ENCODE data around the gene DUSP19.
"Not testable (repeated sequence)": the region's sequence is repeated elsewhere in the genome, so short reads cannot be mapped to it uniquely, and the experiment has no call there.

Gene DUSP19, protein sequence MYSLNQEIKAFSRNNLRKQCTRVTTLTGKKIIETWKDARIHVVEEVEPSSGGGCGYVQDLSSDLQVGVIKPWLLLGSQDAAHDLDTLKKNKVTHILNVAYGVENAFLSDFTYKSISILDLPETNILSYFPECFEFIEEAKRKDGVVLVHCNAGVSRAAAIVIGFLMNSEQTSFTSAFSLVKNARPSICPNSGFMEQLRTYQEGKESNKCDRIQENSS

DNA sequence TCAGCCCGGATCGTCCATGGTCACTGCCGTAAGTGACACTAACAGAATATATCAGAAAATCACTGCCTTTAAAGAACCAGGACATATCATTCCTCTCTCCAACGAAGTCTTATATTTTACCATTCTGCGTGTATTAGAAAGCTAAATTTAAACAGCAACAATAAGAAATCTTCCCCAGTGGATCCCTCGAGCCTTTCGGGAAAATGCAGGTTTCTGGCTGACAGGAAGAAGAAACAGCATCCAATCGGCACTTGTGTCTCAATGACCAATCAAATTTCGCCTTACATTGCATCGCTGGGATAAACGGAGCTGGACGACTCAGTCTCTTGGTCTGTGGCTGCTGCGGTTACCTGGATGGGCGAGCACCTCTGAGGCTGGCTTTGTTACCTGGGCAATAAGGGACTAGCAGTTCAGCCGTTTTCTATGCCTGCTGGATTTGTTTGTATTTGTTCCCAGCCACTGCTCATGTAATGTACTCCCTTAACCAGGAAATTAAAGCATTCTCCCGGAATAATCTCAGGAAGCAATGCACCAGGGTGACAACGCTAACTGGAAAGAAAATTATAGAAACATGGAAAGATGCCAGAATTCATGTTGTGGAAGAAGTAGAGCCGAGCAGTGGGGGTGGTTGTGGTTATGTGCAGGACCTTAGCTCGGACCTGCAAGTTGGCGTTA lies at the start of gene DUSP19:
DUSP19 (plus strand) TSS at position 284 of the 675 bp plus-strand sequence; CDS start at position 471, 187 bp downstream.
- peak; percentile 76 to 92 (median 90) for DNase-seq

DNA sequence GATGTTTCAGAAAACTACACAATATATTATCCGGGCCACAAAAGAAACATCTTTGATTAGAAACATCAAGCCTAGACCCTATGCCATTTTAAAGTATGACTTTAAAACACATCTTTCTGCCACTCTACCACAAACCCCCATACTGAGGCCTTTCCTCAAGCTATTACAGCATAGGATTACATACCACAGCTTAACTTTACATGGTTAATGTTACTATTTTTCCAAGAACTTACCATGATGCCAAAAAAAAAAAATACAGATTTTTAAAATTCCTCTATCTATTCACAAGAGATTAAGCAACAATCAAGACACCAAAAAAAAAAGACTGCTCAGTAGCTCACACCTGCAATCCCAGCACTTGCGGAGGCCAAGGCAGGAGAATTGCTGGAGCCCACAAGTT lies 49.3 kb upstream of the DUSP19 start:
- no peak for DNase-seq

DNA sequence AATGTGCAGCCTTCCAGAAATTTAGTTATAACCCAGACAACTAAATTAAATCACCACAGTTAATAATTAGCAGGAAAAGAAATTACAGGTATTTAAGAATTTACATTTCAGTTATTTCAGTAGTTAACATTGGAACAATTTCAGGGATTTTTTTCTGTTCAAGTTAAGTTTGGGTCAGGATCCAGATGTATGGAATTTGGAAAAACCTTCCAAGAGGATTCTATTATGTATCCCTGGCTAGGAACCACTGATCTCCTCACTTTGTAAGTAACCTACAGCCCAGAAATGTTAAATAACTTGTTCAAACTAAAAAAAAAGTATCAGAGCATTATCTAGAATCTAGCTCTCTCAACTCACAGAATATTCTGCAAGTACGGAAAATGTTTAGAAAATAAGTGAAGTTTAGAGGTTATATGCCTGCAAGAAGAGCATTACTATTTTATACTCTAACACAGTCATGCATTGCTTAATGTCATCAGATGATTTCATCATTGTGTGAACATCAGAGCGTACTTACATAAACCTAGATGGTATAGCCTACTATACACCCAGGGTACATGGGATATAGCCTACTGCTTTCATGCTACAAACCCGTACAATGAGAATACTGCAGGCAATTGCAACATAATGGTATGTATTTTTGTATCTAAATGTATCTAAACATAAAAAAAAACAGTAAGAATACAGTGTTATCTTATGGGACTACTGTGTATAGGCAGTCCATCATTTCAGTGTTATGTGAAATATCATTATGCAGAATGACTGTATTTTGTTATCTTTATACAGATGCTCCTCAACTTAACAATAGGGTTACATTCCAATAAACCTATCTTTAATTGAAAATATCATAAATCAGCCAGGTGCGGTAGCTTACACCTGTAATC lies 46.4 kb upstream of the DUSP19 start:
- DNase-seq = peak; percentile 18 to 62 (median 45)

DNA sequence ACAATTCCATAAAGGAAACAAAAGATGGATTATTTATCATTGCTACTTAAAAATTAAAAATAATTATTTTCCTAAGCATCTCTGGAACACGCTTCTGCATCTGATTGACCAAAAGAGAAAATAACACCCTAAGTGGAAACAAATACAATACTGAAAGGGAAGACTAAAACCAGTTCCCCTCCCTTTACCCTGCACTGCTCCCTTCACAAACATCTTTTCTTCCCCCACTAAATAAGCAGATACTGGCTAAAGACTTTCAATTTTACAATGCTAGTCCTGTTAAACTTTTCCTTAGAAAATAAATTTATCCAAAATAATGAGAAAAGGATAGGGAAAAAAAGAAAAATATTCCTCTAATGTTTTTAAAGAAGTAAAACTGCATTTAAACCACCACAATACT lies 44.6 kb upstream of the DUSP19 start:
- no peak for DNase-seq

DNA sequence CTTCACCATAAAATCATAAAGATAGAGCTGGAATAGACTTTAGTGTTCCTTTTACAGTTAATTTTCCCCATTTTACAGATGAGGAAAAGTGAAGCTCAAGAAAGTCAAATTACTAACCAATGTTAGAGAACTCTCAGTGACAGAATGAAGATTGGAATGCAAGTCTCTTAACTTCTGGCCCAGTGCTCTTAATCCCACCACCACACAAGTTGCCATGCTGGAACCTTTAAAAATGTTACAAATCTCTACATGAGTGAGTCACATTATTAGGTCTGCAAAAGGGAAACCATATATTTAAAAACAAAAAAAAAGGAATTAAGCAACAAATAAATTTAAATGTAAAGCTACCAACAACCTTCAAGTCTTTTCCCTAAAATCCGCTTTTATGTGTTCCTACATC lies 43.7 kb upstream of the DUSP19 start:
- no peak for DNase-seq

DNA sequence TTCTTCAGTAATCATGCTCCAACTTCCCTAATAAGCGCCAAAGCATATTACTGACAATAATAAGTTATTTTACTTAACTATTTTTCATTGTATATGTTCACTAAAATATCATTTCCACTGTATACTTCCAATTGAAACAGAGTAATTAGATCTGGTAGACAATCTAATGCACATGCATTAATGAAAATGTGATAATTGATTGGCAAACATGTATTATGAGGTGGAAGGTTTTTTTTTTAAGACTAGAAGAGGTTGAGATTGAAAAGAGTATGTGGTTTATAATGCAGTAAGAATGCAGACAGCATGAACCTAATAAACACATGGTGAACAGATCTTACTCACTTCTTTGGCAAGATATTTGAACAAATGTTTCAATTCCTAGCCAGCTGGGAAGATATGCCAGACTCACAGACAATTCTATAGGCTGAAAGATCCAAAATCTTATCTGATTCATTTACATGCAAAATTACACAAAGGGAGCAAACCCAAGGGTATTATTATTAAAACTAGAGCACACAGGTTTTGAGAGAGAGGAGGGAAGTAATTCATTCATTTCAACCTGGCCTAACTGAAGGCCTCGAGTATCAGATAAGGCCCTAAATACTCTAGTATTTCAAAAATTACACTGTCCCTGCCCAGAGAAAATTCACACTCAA lies 43.1 kb upstream of the DUSP19 start:
- DNase-seq = no peak

DNA sequence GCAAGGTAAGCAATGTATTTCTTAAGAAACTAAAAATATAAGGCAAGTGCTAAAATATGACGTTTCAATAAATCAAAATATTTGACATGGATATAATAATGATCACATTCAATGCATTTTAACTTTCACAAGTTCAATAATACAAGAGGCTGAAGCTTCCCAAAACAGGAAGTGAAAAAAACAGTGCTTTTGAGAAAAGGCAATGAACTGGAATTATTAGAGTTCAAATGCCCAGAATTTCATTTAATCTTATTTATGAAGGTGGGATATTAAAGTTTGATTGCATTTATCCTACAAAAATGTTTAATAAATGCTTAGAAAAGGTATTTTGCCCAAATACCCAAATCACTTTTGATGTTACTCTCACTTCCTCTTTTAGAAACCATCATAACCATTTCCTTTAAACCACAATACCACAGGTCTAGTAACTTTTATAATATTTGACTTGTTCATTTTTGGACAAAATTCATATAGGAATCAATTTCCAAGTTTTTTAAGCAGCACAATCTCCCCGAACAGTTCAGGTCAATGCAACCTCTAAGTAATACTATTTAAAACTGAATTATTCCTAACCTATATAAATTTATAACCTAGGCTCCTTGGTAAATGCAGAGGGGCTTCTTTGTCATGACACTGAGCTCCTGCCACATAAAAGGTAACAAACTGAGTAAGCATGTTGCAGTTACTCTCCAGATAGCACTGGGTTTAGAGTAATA lies 42.4 kb upstream of the DUSP19 start:
- DNase-seq = peak; percentile 0 to 34 (median 32)

DNA sequence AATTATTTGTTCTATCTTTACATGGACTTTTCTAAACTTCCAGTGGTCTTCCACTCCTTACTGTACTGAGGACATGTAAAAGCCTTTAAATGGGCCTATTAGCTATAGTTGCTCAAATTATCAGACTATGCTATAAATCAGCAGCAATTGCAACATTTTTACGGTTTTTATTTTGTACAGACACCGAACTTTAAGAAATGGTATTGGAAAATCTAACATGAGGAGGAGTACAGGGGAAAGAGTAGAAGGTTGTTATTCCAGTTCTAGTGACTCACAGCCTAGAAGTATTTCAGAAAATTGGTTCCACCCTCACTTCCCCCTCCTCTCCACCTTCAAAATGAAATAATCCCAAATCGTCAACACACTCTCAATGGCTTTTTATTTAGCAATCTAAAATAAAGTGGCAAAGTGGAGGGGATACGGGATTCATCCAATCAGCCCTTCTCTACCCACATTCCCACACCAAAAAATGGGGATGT lies 41.4 kb upstream of the DUSP19 start:
- peak in 2 of 3 donors; percentile 8 to 30 for DNase-seq

DNA sequence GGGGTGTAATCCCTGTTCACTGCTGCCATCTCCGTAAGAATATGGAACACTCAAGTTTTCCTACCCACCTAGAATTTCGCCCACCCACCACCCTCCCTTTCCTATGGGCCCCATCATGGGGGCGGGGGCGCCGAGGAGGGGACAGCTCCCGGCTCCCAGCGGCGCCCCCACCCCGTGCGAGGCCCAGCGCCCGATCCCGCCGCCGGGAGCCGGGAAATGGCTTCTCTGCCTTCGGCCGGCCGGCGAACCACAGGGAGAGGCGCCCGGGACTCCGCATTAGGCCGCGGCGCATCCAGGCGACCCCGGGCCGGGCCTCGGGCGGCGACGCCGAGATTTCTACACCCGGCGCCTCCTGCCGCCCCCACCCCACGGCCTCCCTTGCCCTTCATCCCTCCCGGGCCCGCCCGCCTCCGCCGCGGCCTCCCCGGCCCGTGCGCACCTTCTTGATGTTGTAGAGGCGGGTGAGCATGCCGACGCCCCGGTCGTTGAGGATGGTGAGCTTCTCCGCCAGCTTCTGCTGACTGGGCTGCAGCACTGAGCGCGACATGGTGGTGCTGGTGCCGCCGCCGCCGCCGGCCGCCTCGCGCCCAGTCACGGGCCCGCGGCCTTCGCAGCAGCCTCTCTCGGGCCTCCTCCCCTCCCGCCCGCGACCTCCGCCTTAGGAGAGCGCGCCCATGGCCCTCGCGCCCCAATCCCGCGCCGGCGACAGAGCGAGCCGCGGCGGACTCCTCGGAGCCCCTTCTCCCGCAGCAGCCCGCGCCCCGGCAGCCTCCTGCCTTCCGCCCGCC lies 40.8 kb upstream of the DUSP19 start:
- peak; percentile 30 to 54 (median 31) for DNase-seq

DNA sequence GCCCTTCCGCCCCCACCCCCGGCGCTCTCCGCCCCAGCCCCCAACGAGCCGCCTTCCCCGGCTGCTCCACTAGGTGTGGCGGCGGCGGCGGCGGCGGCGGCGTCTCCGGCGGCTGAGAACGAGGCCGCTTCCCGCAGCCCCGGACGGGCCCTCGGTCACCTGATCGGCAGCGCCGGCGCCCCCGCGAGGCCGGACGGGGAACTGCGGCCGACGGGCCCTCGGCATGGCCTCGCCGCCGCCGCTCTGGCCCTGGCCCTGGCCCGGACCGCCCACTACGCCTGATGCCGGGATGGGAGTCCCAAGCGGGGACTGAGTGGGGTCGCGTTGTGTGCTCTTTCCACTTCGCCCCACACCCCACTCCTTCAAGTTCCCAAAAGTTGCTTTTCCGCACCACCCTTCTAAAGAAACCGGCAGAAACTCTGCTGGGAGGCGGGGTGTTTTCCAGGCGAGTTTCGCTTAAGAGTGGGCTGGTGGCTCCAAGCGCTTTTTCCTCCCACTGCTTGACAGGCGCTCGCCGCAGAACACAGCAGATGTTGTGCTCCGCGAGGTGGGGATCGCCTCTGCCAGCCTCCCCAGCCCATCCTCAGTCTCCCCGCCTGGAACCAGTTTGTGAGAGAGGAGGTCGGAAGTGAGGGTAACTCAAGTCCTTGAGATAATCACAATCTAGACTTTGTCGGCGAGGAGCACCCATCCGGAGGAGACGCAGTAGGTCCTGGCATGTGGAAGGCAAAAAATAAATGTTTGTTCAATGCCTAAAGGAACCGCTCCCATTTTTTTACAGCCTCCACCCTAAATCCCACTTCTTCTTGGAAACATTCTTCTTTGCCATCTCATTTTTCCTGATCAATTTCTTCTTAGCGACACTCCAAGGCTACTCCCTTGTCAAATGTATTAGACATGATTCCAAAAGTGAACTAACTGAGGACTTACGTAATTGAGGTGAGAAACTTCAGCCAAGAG lies 39.9 kb upstream of the DUSP19 start, which contains the start of gene NCKAP1:
NCKAP1 (minus strand) TSS at position 117 of the 960 bp plus-strand sequence. CDS start 358 bp downstream, outside the sequence.
- DNase-seq = peak; percentile 83 to 91 (median 84)

DNA sequence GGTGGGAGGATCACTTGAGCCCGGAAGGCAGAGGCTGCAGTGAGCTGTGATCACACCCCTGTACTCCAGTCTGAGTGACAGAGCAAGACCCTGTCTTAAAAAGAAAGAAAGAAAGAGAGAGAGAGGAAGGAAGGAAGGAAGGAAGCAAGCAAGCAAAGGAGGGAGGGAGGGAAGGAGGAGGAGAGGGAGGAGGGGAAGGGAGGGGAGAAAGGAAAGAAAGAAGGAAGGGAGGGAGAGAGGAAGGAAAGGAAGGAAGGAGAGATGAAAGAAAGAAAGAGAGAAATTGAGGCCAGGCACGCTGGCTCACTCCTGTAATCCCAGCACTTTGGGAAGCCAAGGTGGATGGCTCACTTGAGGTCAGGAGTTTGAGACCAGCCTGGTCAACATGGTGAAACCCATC lies 37.9 kb upstream of the DUSP19 start:
- DNase-seq = no peak

DNA sequence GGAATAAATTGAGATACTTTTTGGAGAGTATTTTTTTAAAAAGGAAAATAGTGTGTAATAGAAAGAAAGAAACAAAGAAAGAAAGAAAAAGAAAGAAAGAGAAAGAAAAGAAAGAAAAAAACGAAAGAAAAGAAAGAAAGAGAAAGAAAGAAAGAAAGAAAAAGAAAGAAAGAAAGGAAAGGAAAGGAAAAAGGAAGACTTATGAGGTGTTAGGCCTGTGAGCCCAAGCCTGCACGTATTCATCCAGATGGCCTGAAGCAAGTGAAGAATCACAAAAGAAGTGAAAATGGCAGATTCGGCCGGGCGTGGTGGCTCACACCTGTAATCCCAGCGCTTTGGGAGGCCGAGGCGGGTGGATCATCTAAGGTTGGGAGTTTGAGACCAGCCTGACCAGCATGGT lies 35.0 kb upstream of the DUSP19 start:
- not testable (repeated sequence) for DNase-seq

DNA sequence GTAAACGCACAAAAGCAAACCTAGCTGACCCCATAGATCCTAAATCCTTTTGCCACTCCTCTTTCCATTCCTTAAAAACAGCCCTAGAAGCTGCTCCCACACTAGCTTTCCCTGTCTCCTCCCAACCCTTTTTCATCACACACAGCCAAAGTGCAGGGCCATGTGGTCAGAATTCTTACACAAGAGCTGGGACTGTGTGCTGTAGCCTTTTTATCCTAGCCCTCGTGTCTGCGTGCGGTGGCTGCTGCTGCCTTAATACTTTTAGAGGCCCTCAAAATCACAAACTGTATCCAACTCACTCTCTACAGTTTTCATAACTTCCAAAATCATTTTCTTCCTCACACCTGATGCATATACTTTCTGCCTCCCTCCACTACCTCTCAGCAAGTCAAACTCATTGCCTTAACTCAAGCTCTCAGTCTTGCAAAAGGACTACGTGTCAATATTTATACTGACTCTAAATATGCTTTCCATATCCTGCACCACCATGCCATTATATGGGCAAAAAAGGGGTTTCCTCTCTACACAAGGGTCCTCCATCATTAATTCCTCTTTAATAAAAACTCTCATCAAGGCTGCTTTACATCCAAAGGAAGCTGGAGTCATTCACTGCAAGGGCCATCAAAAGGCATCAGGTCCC lies 30.9 kb upstream of the DUSP19 start:
- not testable (repeated sequence) for DNase-seq

DNA sequence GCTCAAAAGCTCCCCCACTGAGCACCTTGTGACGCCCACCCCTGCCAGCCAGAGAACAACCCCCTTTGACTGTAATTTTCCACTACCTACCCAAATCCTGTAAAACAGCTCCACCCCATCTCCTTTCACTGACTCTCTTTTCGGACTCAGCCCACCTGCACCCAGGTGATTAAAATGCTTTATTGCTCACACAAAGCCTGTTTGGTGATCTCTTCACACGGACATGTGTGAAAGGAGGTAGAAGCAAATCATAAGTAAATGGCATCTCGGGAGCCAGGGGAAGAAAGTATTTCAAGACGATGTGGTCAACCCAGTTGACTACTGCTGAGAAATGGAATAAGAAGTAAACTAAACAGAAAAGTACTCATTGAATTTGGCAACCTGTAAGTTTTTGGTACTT lies 29.1 kb upstream of the DUSP19 start:
- no peak for DNase-seq

DNA sequence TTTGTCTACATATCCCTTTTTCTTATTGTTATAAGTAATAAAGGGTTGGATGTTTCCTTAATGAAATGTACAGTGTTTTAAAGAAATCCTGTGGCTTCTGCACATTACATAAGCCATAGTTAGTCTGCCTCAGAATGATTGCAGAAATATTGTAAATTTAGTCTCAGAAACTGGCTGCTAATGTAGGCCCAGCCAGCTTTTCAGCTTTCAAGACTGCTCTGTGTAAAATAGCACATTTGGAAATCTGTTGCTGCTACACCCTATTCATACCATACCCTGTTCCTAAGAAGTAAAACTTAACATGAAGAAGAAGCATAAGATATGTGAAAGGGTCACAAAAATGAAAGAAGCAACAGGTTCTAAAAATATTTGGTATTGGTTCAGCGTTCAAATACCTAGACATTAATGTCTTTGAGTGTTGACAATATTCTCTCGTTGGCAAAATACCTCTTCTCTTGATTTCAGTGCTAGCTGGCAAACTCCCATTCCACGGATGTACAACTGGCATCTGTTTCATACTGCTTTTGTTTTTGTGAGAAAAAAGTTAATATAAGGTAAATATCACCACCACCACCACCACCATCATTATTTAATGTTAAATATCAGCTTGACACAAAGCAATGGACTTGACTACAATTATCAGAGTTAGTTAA lies 21.1 kb upstream of the DUSP19 start:
- DNase-seq = no peak

DNA sequence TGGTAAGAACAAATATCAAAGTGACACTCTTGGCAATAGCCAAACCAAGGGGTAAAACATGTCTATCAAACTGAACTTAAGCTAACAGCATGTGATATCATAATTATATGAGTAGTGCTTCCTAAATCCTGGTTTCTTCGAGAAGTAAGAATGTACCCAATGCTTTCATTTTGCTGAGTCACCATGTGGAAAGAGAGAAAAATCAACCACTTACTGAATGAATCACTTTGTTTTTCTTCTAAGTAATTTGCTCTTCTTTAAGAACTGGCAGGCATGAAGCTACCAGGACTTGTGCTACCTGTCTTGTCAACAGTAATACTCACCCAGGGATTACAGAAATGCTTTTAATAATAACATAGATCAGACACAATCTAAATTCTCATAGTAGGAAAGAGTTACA lies 19.0 kb upstream of the DUSP19 start:
- DNase-seq = peak; percentile 28 to 59 (median 49)

DNA sequence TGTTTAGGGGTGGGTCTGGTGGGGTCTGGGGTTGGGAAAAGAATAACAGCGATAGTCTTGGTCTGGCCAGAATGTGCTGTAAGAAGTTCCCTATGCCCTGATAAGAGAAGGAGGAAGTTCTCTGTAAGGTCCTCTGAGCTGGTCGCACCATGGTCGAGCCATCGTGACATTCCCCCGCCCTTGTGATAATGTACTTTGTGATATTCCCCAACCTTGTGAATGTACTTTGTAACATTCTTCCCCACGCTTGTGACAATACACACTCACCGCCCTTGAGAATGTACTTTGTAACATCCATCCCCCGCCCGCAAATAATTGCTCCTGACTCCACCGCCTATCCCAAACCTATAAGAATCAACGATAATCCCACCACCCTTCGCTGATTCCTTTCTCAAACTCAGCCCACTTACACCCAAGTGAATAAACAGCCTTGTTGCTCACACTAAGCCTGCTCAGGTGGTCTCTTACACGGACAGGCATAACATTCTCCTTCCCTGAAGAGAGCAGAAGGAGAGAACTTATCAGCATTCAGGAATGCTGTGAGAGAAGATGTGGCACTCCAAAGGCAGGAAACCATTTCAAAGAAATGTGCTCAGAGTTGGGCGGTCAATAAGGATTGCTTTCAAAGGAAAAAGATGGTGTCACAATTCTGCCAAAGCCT lies 17.8 kb upstream of the DUSP19 start:
- no peak for DNase-seq

DNA sequence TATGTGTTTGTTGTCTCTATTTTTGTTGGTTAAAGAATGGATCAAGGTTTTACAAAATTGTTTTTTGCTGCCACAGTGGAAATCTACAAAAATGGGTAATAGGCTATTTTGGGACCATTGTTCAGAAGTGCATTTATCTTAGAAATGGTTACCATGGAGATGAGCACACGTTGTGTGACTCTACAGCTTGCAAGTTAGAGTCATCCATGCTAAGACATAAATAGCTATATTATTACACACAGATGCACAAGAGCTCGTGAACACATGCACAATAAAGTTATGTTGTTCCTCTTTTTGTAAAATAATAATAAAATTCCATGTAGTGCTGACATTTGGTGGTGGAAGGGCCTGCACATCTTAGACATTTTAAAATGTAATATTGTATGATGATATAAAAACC lies 15.5 kb upstream of the DUSP19 start:
- DNase-seq = peak; percentile 2 to 53 (median 21)

Data from suppressor macrophage treated with lipopolysaccharide for 1 hour (primary cell).